GM13977 (cell line): ENCODE data around the gene SNAPC1.
A peak's percentile ranks its signal among the peaks of the same experiment; 100 is the strongest.

Experiments
- DNase-seq: peaks from one replicate; pipeline ENCODE4 v3.0.0; 2012; ENCODE audit warnings: low spot score
- in situ Hi-C: fragments of 300-500 bp; cut with MboI; formaldehyde crosslinking; loops from one replicate; pipeline ENCODE4 v1.12.0; 2022; ENCODE audit warnings: low sequenced_read_pairs, low pct_unique_long_range_greater_than_20kb, mixed read lengths, inconsistent platforms; ENCODE audit not compliant: unreplicated experiment
- TF ChIP-seq, protein P1 (sequence below): IDR thresholded peaks from 2 replicates; pipeline ENCODE4 v1.5.1; 2012; ENCODE audit warnings: mild to moderate bottlenecking, control low read depth; ENCODE audit not compliant: insufficient read depth; ENCODE audit errors: extremely low read depth, missing control alignments

SNAPC1 gene

DNA sequence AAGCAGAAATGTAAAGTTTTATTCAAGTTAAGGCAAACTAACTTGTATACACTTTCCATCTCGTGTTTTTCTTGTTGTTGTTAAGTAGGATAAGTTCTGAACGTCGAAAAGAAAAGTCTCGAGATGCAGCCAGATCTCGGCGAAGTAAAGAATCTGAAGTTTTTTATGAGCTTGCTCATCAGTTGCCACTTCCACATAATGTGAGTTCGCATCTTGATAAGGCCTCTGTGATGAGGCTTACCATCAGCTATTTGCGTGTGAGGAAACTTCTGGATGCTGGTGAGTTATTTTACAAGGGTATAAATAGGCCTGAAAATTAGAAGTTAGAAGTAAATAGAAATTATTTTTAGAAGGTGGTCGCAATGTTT lies 41.9 kb upstream of the SNAPC1 start:
- TF ChIP-seq, protein P1, sequence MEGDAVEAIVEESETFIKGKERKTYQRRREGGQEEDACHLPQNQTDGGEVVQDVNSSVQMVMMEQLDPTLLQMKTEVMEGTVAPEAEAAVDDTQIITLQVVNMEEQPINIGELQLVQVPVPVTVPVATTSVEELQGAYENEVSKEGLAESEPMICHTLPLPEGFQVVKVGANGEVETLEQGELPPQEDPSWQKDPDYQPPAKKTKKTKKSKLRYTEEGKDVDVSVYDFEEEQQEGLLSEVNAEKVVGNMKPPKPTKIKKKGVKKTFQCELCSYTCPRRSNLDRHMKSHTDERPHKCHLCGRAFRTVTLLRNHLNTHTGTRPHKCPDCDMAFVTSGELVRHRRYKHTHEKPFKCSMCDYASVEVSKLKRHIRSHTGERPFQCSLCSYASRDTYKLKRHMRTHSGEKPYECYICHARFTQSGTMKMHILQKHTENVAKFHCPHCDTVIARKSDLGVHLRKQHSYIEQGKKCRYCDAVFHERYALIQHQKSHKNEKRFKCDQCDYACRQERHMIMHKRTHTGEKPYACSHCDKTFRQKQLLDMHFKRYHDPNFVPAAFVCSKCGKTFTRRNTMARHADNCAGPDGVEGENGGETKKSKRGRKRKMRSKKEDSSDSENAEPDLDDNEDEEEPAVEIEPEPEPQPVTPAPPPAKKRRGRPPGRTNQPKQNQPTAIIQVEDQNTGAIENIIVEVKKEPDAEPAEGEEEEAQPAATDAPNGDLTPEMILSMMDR, result no peak
- in situ Hi-C loops, result no loop called here
- DNase-seq, result no peak

DNA sequence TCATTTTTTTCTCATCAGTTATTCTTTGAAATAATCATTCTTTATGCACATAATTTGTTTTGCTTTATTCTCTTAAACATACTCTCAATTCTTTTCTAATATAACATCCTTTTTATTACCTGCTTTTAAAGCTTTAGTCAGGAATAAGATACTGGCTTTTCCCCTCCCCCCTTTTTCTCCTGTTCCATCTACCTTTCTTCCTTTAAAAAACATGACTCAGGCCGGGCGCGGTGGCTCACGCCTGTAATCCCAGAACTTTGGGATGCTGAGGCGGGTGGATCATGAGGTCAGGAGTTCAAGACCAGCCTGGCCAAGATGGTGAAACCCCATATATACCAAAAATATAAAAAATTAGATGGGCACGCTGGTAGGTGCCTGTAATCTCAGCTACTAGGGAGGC lies 41.5 kb upstream of the SNAPC1 start:
- TF ChIP-seq, protein P1, result no peak
- DNase-seq, result no peak
- in situ Hi-C loops, result no loop called here

DNA sequence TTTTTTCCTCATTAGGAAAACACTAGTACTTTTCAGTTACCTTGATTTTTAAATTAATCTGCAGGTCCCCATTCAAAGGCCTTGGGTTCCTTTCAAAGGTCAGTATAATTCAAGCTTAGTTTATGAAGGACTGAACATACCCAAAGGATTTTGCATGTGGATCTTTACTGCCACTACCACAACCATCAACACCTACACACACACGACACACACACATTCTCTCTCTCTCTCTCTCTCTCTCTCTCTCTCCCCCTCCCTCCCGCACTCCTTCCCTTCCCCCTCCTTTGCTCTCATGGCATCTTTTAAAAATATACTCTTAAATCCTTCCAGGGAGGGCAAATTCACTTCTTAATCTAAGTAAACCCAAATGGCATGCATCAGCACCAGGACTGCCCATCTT lies 38.1 kb upstream of the SNAPC1 start:
- in situ Hi-C loops, result no loop called here
- TF ChIP-seq, protein P1, result no peak
- no peak for DNase-seq

DNA sequence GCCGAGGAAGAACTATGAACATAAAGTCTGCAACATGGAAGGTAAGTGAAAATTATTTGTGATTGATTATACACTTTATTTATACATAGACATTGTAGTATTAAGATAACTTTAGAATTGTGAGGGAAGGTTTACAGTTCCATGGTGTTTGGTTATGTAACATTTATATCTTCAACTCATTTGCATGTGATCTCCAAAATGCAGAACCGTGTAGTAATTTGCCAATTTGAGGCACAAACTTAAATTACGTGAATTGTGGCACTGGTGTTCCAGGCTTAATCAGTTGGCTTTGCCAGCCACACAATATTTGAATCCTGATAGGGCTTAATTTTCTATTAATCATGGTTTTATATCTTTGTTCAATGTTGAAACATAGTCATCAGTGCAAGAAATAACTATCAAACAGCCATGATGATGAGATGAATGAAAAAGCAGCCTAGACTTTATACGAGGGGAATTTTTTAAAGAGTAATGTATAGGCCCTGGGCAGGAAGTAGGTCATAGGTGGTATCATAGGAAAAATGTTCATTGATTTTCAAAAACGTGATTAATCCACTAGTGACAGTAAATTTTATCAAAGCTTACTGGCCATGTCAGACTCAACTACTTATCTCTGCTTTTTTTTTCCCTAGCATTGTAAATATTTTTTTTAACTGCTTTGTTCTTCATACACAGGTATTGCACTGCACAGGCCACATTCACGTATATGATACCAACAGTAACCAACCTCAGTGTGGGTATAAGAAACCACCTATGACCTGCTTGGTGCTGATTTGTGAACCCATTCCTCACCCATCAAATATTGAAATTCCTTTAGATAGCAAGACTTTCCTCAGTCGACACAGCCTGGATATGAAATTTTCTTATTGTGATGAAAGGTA lies 35.2 kb upstream of the SNAPC1 start:
- TF ChIP-seq, protein P1, result no peak
- no peak for DNase-seq
- in situ Hi-C loops, result no loop called here

DNA sequence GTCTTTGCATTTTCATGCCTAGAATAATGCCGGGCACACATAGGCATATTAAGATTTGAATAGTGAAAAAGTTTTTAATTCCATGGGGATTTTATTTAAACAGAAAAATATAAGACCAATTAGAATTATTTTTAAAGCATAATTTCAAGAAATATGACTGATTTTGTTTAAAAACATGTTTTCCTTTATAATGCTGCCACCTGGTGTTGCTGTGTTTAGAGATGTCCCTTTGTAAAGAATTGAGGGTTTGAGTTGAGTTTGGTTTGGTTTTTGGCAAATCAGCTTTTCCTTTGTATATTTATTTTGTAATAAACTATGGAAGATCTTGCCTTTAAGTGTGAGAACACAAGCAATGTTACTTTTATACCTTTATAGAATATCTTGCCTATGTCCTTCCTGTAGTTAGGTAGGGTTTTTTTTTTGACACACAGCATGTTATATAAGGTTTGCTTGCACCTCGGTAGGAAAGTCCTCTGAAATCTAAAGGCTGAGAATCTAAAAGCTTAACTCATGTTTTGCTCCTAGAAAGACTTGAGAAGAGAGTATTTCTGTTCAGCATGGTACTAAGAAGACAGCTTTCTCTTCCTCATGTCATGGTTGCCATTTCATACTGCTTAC lies 31.4 kb upstream of the SNAPC1 start:
- no peak for DNase-seq
- TF ChIP-seq, protein P1, result peak; percentile 51
- in situ Hi-C loops, result loop anchor here (10.0 kb wide), 1 partner anchor 266 kb away; no protein-coding TSS in a partner anchor

DNA sequence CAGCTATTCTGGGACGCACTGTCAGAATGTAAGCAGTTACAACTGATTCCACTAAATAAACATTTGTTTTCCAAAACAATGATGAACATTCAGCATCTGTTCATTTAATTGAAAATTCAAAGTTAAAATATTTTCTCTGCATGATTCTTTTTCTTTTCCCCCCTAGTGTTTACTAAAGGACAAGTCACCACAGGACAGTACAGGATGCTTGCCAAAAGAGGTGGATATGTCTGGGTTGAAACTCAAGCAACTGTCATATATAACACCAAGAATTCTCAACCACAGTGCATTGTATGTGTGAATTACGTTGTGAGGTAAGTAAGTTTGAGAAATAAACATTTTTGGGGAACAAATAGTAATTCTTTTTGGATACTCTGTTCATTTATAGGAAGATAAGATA lies 28.2 kb upstream of the SNAPC1 start:
- in situ Hi-C loops, result loop anchor here (10.0 kb wide), 1 partner anchor 269 kb away; no protein-coding TSS in a partner anchor
- TF ChIP-seq, protein P1, result no peak
- DNase-seq, result no peak
